Liver (tissue), 9 donors: ENCODE results near the gene TGM2. TPM values are rescaled to one million over a fixed set of nuclear protein-coding genes. Genes with fewer than 3 reads are reported as not detected.

Experiments
- DNase-seq: peaks from one replicate; pipeline ENCODE4 v3.0.0-alpha.2; 2017; ENCODE audit warnings: low spot score
- H3K27ac ChIP-seq, 2 donors: one replicate each; pipeline ENCODE4 v1.7.0; 2013; ENCODE audit warnings: inconsistent platforms in 2 of 2, low read length in 2 of 2, control low read depth in 1 of 2, low read depth in 1 of 2, mild to moderate bottlenecking in 1 of 2
- H3K27me3 ChIP-seq, 4 donors: one replicate each; pipeline versions ENCODE4 v1.6.1 to v1.7.0; 2013; ENCODE audit warnings: low read length in 3 of 4, inconsistent platforms in 1 of 4, mild to moderate bottlenecking in 1 of 4, moderate library complexity in 1 of 4; ENCODE audit not compliant: control insufficient read depth in 4 of 4, insufficient read depth in 4 of 4
- H3K36me3 ChIP-seq, 4 donors: one replicate each; pipeline versions ENCODE4 v1.6.1 to v1.7.0; 2013; ENCODE audit warnings: low read length in 3 of 4, mild to moderate bottlenecking in 3 of 4, low read depth in 1 of 4, moderate library complexity in 1 of 4; ENCODE audit not compliant: control insufficient read depth in 4 of 4, insufficient read depth in 3 of 4
- H3K4me1 ChIP-seq, 4 donors: one replicate each; pipeline versions ENCODE4 v1.6.1 to v1.7.0; 2013; ENCODE audit warnings: low read length in 3 of 4, mild to moderate bottlenecking in 3 of 4, moderate library complexity in 1 of 4; ENCODE audit not compliant: control insufficient read depth in 4 of 4, insufficient read depth in 4 of 4
- H3K4me3 ChIP-seq, 3 donors: one replicate each; pipeline versions ENCODE4 v1.6.1 to v1.7.0; 2013; ENCODE audit warnings: low read length in 3 of 3, control low read depth in 1 of 3, low read depth in 1 of 3, mild to moderate bottlenecking in 1 of 3
- H3K9ac ChIP-seq, 2 donors: one replicate each; pipeline ENCODE4 v1.7.0; 2013; ENCODE audit warnings: low read length in 2 of 2, mild to moderate bottlenecking in 2 of 2, moderate library complexity in 2 of 2, control low read depth in 1 of 2, low read depth in 1 of 2
- H3K9me3 ChIP-seq, 4 donors: one replicate each; pipeline versions ENCODE4 v1.6.1 to v1.7.0; 2013; ENCODE audit warnings: low read length in 3 of 4; ENCODE audit not compliant: control insufficient read depth in 4 of 4
- EGR1 ChIP-seq, 2 donors: IDR thresholded peaks; 2 replicates each; pipeline ENCODE4 v1.6.1; 2016 to 2018; ENCODE audit warnings: antibody characterized with exemption in 2 of 2, low read depth in 2 of 2
- GABPA ChIP-seq, 2 donors: IDR thresholded peaks in 1 of 2; conservative IDR thresholded peaks in 1 of 2; 2 replicates each; pipeline ENCODE4 v1.6.1; 2016; ENCODE audit warnings: antibody characterized with exemption in 2 of 2, mild to moderate bottlenecking in 1 of 2, moderate library complexity in 1 of 2
- JUND ChIP-seq, 2 donors: IDR thresholded peaks; 2 replicates each; pipeline ENCODE4 v1.6.1; 2016; ENCODE audit warnings: antibody characterized with exemption in 2 of 2
- NR2F2 ChIP-seq: IDR thresholded peaks from 2 replicates; pipeline ENCODE4 v1.6.1; 2016; ENCODE audit warnings: antibody characterized with exemption
- SP1 ChIP-seq: IDR thresholded peaks from 2 replicates; pipeline ENCODE4 v1.6.1; 2018; ENCODE audit warnings: antibody characterized with exemption, mild to moderate bottlenecking
- TAF1 ChIP-seq: conservative IDR thresholded peaks from 2 replicates; pipeline ENCODE4 v1.6.1; 2016; ENCODE audit warnings: antibody characterized with exemption, mild to moderate bottlenecking
- WGBS: extraction: QIAGEN DNeasy Blood & Tissue Kit; methylation state at CpG from one replicate; pipeline ENCODE4 v1.1.7; 2013; 5-methylcytosine and 5-hydroxymethylcytosine counted together
- polyA plus RNA-seq, 2 donors: library from polyadenylated mRNA; stranded (reverse) in 1 of 2; unstranded in 1 of 2; fragments of 200-250 nt in 1 of 2; fragments of >200 nt in 1 of 2; fragmentation: Nextera tagmentation in 1 of 2; extraction: Ambion mirVana in 1 of 2; gene quantifications; one replicate each; pipeline versions ENCODE4 v1.2.1 to v1.2.3, GENCODE V29; 2013 to 2015
- total RNA-seq, 2 donors: library from RNA; depleted of rRNA; stranded (reverse); fragments of >200 nt; gene quantifications; one replicate each; pipeline ENCODE4 v1.2.3, GENCODE V29; 2014
- TF ChIP-seq, protein P1 (sequence below): IDR thresholded peaks from 2 replicates; pipeline ENCODE4 v1.6.1; 2016; ENCODE audit warnings: antibody characterized with exemption, mild to moderate bottlenecking
- TF ChIP-seq, protein P2 (sequence below): IDR thresholded peaks from 2 replicates; pipeline ENCODE4 v1.6.1; 2016; ENCODE audit warnings: antibody characterized with exemption
- donor health status: healthy.
- donor health status: healthy.
- donor health status: healthy.
- donor health status: healthy.
- donor health status: healthy.

Gene TGM2
- total and polyA plus RNA-seq, 4 donors = 106 to 375 (median 190) TPM

DNA sequence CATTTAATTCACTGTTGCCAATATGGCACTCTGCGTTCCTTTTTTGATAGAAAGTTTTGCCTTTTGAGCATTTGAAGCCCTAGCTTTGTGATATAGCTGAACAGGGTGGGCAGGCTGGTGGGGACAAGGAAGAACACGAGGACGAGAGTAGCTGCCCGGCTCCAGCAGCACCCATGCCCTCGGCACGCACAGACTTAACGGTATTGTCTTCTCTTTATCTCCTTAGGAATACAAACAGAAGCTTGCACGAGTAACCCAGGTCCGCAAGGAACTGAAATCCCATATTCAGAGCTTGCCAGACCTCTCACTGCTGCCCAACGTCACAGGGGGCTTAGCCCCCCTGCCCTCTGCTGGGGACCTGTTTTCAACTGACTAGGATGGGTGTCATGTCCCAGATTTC lies 75.6 kb downstream of the TGM2 start:
- H3K36me3 ChIP-seq = peaks cover 12 to 62% (median 38%) of the 10 kb centered on the region in 4 donors
- WGBS = 92% methylated on average over 10 of the region's 10 CpGs
- H3K4me3 ChIP-seq = no peak overlapping the region
- H3K9me3 ChIP-seq = no peaks in the 10 kb centered on the region
- peaks cover 0 to 4% (median 3%) of the 10 kb centered on the region in 4 donors for H3K4me1 ChIP-seq
- DNase-seq = no peak
- H3K27me3 ChIP-seq = no peaks in the 10 kb centered on the region
- no peak for TF ChIP-seq SP1
- no peak overlapping the region for H3K27ac ChIP-seq
- no peak overlapping the region for H3K9ac ChIP-seq

DNA sequence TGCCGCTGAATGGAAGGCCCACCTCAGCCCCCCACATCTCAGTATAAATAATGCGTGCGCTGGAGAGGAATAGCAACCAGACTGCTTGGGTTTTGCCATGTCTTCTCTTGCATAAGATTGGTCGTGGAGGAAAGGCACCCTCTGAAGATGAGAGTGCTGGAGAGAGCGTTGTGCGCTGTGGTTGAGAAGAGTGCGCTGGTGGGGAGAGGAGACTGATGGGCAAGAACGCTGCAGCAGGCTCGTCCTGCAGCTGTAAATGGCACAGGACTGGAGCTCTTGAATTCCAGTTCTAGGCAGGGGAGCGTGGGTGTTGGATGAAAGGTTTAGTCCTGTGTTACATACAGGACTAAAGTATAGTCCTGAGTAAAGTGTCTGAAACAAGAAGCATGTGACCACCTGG lies 80.0 kb downstream of the TGM2 start:
- Histone ChIP-seq H3K36me3 (peaks cover 2 to 55% (median 33%) of the 10 kb centered on the region in 4 donors), H3K4me3 (no peak overlapping the region), H3K9me3 (no peaks in the 10 kb centered on the region), H3K9ac (no peak overlapping the region), H3K27ac (no peak overlapping the region), H3K4me1 (peaks cover 0 to 11% (median 4%) of the 10 kb centered on the region in 4 donors), H3K27me3 (no peaks in the 10 kb centered on the region)
- no peak for DNase-seq
- no peak for TF ChIP-seq JUND (IDR thresholded peaks at IDR 0.05)
- no peak for TF ChIP-seq NR2F2
- TF ChIP-seq, protein P1, sequence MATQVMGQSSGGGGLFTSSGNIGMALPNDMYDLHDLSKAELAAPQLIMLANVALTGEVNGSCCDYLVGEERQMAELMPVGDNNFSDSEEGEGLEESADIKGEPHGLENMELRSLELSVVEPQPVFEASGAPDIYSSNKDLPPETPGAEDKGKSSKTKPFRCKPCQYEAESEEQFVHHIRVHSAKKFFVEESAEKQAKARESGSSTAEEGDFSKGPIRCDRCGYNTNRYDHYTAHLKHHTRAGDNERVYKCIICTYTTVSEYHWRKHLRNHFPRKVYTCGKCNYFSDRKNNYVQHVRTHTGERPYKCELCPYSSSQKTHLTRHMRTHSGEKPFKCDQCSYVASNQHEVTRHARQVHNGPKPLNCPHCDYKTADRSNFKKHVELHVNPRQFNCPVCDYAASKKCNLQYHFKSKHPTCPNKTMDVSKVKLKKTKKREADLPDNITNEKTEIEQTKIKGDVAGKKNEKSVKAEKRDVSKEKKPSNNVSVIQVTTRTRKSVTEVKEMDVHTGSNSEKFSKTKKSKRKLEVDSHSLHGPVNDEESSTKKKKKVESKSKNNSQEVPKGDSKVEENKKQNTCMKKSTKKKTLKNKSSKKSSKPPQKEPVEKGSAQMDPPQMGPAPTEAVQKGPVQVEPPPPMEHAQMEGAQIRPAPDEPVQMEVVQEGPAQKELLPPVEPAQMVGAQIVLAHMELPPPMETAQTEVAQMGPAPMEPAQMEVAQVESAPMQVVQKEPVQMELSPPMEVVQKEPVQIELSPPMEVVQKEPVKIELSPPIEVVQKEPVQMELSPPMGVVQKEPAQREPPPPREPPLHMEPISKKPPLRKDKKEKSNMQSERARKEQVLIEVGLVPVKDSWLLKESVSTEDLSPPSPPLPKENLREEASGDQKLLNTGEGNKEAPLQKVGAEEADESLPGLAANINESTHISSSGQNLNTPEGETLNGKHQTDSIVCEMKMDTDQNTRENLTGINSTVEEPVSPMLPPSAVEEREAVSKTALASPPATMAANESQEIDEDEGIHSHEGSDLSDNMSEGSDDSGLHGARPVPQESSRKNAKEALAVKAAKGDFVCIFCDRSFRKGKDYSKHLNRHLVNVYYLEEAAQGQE = no peak
- TF ChIP-seq, protein P2, sequence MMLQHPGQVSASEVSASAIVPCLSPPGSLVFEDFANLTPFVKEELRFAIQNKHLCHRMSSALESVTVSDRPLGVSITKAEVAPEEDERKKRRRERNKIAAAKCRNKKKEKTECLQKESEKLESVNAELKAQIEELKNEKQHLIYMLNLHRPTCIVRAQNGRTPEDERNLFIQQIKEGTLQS = no peak
- TF ChIP-seq GABPA (IDR thresholded peaks at IDR 0.05 in 1 of 2, conservative IDR thresholded peaks at IDR 0.05 in 1 of 2) = no peak
- no peak for TF ChIP-seq TAF1
- WGBS = 98% methylated on average over 10 of the region's 10 CpGs

DNA sequence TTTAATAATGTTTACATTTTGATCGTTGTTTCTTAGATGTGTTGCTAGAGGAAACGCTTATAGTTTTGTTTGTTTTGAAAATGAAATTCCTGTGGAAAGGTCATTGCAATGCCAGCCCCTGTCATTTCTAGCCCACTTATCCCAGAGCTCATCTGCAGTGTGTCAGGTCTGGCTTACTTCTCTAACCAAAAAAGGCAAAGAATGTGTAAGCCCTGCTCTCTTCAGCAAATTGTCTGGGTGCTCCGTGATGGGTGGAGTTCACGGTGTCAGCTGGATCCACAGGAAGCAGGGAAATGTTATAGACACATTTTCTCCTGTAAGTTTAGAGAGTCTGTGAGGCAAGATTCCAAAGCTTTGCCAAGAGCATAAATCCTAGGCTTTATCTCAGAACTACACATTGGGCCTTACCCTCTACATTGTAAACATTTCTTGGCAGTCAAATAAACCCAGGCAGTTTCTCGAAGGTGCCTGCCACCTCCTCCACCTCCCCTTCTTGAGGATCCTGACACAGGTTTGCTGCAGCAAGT lies 80.6 kb downstream of the TGM2 start:
- no peak overlapping the region for H3K9ac ChIP-seq
- TF ChIP-seq EGR1 (IDR thresholded peaks at IDR 0.05; ENCODE audit: low read depth in 2 of 2) (no peak), NR2F2 (peak; percentile 26)
- H3K36me3 ChIP-seq = peaks cover 2 to 49% (median 29%) of the 10 kb centered on the region in 4 donors
- H3K4me3 ChIP-seq = no peak overlapping the region
- 61% methylated on average over 5 of the region's 5 CpGs for WGBS
- peaks cover 0 to 11% (median 4%) of the 10 kb centered on the region in 4 donors for H3K4me1 ChIP-seq
- H3K27ac ChIP-seq = no peak overlapping the region
- no peaks in the 10 kb centered on the region for H3K27me3 ChIP-seq
- no peak for DNase-seq
- no peaks in the 10 kb centered on the region for H3K9me3 ChIP-seq
